OCI-LY3 (cell line): ENCODE results near the gene DOP1A.

Experiments
- H2AFZ ChIP-seq: fragments of 200-600, 300-600 bp; shearing (Covaris generic); 2 replicates; pipeline ENCODE4 v1.6.0; 2014; ENCODE audit warnings: antibody characterized with exemption, low read depth, low read length
- H3K27ac ChIP-seq: fragments of 200-600, 300-600 bp; sonication (generic); 2 replicates; pipeline ENCODE4 v1.5.1; 2014; ENCODE audit warnings: mild to moderate bottlenecking, low read length, moderate library complexity, mixed read lengths
- H3K27me3 ChIP-seq: fragments of 200-600, 300-600 bp; sonication (generic); 2 replicates; pipeline ENCODE4 v1.6.1; 2014; ENCODE audit warnings: low read depth, low read length, mixed read lengths
- H3K36me3 ChIP-seq: fragments of 200-600, 300-600 bp; sonication (generic); replicated peaks from 2 replicates; pipeline ENCODE3; 2014; ENCODE audit warnings: low read depth, low read length, mixed read lengths
- H3K4me1 ChIP-seq: fragments of 300-600, 200-600 bp; sonication (generic); 2 replicates; pipeline ENCODE4 v1.6.1; 2014; ENCODE audit warnings: low read length, mixed read lengths
- H3K4me2 ChIP-seq: fragments of 200-600, 300-600 bp; sonication (generic); 2 replicates; pipeline ENCODE4 v1.6.1; 2014; ENCODE audit warnings: low read length, mixed read lengths
- H3K4me3 ChIP-seq: fragments of 300-600, 200-600 bp; sonication (generic); 2 replicates; pipeline ENCODE4 v1.5.1; 2014; ENCODE audit warnings: antibody characterized with exemption, mild to moderate bottlenecking, low read length, moderate library complexity
- H3K79me2 ChIP-seq: fragments of 300-600, 200-600 bp; shearing (Covaris generic); 2 replicates; pipeline ENCODE4 v1.6.1; 2014; ENCODE audit warnings: mild to moderate bottlenecking, low read length, mixed read lengths
- H3K9ac ChIP-seq: fragments of 300-600, 200-600 bp; shearing (Covaris generic); 2 replicates; pipeline ENCODE4 v1.6.0; 2014; ENCODE audit warnings: mild to moderate bottlenecking, low read length, moderate library complexity
- H3K9me3 ChIP-seq: fragments of 200-600, 300-600 bp; shearing (Covaris generic); 2 replicates; pipeline ENCODE4 v1.6.1; 2014; ENCODE audit warnings: low read length, mixed read lengths; ENCODE audit not compliant: insufficient read depth
- H4K20me1 ChIP-seq: fragments of 200-600, 300-600 bp; sonication (generic); 2 replicates; pipeline ENCODE4 v1.6.1; 2016; ENCODE audit warnings: low read length, mixed read lengths; ENCODE audit not compliant: insufficient read depth
- EZH2phosphoT487 ChIP-seq: fragments of 200-600 bp; shearing (Covaris generic); IDR thresholded peaks from 2 replicates; pipeline ENCODE4 v1.6.1; 2018; ENCODE audit warnings: antibody characterized with exemption, mixed run types, low read depth
- TF ChIP-seq, protein P1 (sequence below): fragments of 200-600, 300-600 bp; sonication (generic); IDR thresholded peaks from 2 replicates; pipeline ENCODE4 v1.5.1; 2014; ENCODE audit warnings: antibody characterized with exemption, low read length, low read depth

The DOP1A gene

DNA sequence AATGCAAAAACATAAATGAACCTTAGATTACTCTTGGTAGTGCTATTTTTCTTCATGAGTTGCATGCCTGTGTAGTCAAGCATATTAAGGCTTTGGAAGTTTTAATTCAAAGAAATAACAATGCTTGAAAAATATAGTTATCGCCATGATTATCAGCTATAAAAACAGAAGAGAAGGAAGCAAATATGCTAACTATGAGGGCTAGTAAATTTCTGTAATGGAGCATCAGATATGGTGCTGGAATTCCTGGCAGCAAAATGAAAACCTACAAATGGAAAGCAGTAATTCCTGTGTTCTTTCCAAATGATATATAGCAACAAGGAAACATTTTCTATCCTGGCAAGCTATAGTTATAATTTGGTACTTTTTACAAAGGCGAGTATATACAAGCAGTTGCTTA, 29.7 kb downstream of the DOP1A start:
- no peak overlapping the region for H2AFZ ChIP-seq
- no peak overlapping the region for H3K27ac ChIP-seq
- no peak overlapping the region for H3K9ac ChIP-seq
- TF ChIP-seq, protein P1, sequence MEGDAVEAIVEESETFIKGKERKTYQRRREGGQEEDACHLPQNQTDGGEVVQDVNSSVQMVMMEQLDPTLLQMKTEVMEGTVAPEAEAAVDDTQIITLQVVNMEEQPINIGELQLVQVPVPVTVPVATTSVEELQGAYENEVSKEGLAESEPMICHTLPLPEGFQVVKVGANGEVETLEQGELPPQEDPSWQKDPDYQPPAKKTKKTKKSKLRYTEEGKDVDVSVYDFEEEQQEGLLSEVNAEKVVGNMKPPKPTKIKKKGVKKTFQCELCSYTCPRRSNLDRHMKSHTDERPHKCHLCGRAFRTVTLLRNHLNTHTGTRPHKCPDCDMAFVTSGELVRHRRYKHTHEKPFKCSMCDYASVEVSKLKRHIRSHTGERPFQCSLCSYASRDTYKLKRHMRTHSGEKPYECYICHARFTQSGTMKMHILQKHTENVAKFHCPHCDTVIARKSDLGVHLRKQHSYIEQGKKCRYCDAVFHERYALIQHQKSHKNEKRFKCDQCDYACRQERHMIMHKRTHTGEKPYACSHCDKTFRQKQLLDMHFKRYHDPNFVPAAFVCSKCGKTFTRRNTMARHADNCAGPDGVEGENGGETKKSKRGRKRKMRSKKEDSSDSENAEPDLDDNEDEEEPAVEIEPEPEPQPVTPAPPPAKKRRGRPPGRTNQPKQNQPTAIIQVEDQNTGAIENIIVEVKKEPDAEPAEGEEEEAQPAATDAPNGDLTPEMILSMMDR, result no peak
- TF ChIP-seq EZH2phosphoT487, result no peak
- H3K36me3 ChIP-seq, result peaks cover 14% of the 10 kb centered on the region
- no peaks in the 10 kb centered on the region for H3K9me3 ChIP-seq
- no peak overlapping the region for H3K4me3 ChIP-seq
- peaks cover 7% of the 10 kb centered on the region; the same call in 1 of the 2 replicates for H3K79me2 ChIP-seq
- no peak overlapping the region for H3K4me2 ChIP-seq
- H3K4me1 ChIP-seq, result no peaks in the 10 kb centered on the region
- 0 out of 2 replicates have a peak, but pooled peaks cover 4% of the 10 kb centered on the region for H4K20me1 ChIP-seq
- H3K27me3 ChIP-seq, result no peaks in the 10 kb centered on the region

DNA sequence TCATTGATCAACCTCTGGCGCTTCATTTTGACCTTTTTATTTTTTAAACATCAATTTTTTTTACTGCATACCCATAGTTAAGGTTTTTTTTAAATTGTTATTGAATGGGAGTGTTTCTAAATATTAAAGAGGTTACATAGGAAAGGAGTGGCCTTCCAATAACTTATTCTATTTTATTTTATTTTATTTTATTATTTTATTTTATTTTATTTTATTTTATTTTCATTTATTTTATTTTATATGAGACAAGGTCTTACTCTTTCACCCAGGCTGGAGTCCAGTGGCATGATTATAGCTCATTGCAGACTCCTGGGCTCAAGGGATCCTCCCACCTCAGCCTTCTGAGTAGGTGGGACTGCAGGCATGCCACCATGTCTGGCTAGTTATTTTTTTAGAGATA, 30.2 kb downstream of the DOP1A start:
- Histone ChIP-seq H2AFZ (no peak overlapping the region), H3K4me2 (no peak overlapping the region), H4K20me1 (0 out of 2 replicates have a peak, but pooled peaks cover 4% of the 10 kb centered on the region), H3K4me1 (no peaks in the 10 kb centered on the region), H3K27me3 (no peaks in the 10 kb centered on the region), H3K36me3 (peaks cover 14% of the 10 kb centered on the region), H3K27ac (no peak overlapping the region), H3K9ac (no peak overlapping the region), H3K79me2 (peaks cover 7% of the 10 kb centered on the region; the same call in 1 of the 2 replicates), H3K9me3 (no peaks in the 10 kb centered on the region), H3K4me3 (no peak overlapping the region)
- no peak for TF ChIP-seq EZH2phosphoT487
- TF ChIP-seq, protein P1, result no peak

DNA sequence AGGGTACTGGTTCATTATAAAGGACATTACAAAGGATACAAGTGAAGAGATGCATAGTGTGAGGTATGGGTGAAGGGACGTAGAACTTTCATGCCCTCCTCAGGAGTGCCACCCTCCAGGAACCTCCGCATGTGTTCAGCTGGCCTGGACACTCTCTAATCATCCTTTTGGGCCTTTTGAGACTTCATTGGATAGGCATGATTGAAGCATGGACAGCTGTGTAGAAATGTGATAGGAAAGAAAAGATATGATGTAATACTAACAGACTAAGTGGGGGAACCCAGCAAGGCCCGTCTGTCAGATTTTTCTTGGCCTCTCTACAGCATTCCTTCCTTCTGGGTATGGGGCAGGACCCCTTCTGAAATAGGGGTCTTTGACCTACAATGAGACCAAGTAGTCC, 31.1 kb downstream of the DOP1A start:
- Histone ChIP-seq H3K79me2 (peaks cover 7% of the 10 kb centered on the region; the same call in 1 of the 2 replicates), H2AFZ (no peak overlapping the region), H3K9ac (no peak overlapping the region), H3K4me1 (no peaks in the 10 kb centered on the region), H3K4me2 (no peak overlapping the region), H3K36me3 (peaks cover 14% of the 10 kb centered on the region), H3K27me3 (no peaks in the 10 kb centered on the region), H4K20me1 (0 out of 2 replicates have a peak, but pooled peaks cover 4% of the 10 kb centered on the region), H3K4me3 (no peak overlapping the region), H3K27ac (no peak overlapping the region), H3K9me3 (no peaks in the 10 kb centered on the region)
- TF ChIP-seq EZH2phosphoT487, result no peak
- TF ChIP-seq, protein P1, result no peak

DNA sequence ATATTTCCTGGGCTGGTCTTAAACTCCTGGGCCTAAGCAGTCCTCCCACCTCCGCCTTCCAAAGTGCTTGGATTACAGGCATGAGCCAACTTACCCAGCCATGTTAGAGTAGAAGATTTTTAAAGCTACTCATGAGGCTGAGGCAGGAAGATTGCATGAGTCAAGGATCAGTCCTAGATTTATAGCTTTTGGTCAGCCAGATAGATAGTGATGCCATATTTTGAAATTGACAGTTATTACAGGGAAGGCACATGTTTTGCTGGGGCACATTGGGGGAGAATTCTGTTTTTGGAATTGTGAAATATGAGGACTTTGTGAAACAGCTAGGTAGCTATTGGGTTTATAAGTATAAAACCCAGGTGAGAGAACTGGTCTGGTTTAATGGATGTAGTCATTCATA, 40.9 kb downstream of the DOP1A start:
- H3K27me3 ChIP-seq, result no peaks in the 10 kb centered on the region
- no peaks in the 10 kb centered on the region for H3K79me2 ChIP-seq
- no peak overlapping the region for H2AFZ ChIP-seq
- no peak overlapping the region for H3K4me2 ChIP-seq
- no peaks in the 10 kb centered on the region for H4K20me1 ChIP-seq
- no peak overlapping the region for H3K4me3 ChIP-seq
- no peaks in the 10 kb centered on the region for H3K4me1 ChIP-seq
- no peak overlapping the region for H3K9ac ChIP-seq
- no peak overlapping the region for H3K27ac ChIP-seq
- H3K9me3 ChIP-seq, result no peaks in the 10 kb centered on the region
- H3K36me3 ChIP-seq, result peaks cover 12% of the 10 kb centered on the region
- no peak for TF ChIP-seq EZH2phosphoT487
- TF ChIP-seq, protein P1, result no peak
